K562 (cell line): ENCODE measurements around the gene STARD13. TPM values are rescaled to one million over a fixed set of nuclear protein-coding genes. Genes with fewer than 3 reads are reported as not detected.

Experiments used
- ATAC-seq: fragments of 200-7000 bp; cut with Tn5 transposase; 3 replicates; pipeline ENCODE4 v1.9.1; 2020; ENCODE audit warnings: moderate library complexity
- BruUV-seq: library from RNA; stranded (reverse); fragments of 400-500 nt; replicated peaks from 2 replicates; lab custom pipeline; 2021; lab: Mats Ljungman, UMichigan
- CTCF ChIA-PET: fragments of 300-600 bp; formaldehyde crosslinking; extraction: SDS; loops from one replicate; lab custom pipeline; 2021; ENCODE audit warnings: low intra/inter-chr PET ratio; lab: Yijun Ruan, JAX
- POLR2A ChIA-PET: fragments of 300-600, 350-650 bp; sonication (Branson Sonifier 250); formaldehyde crosslinking; extraction: SDS; loops from one replicate; lab custom pipeline; 2021; ENCODE audit warnings: antibody characterized with exemption, inconsistent platforms; lab: Yijun Ruan, JAX
- DNase-seq, 4 experiments: peaks; one replicate each; pipeline versions ENCODE4 v3.0.0 to v3.0.0-alpha.2; 2011 to 2018; ENCODE audit warnings: low spot score in 3 of 4, mixed read lengths in 3 of 4; ENCODE audit errors: extremely low read depth in 1 of 4
- FAIRE-seq: peaks from 2 replicates; lab custom pipeline; 2011; peaks lifted over from hg19 to GRCh38; lab: Jason Lieb, UNC
- H2AFZ ChIP-seq: 2 replicates; pipeline ENCODE4 v1.6.0; 2011; ENCODE audit warnings: low read depth, low read length, control low read depth, inconsistent platforms
- H3K27ac ChIP-seq: fragments of 200-600 bp; 3 replicates; pipeline ENCODE4 v1.8.0; 2011; ENCODE audit warnings: low read depth, mild to moderate bottlenecking, control low read depth, inconsistent platforms, low read length, moderate library complexity, mixed read lengths; ENCODE audit errors: extremely low read depth
- H3K27me3 ChIP-seq, 2 experiments: fragments of 300-600 bp in 1 of 2; 2 replicates in 1 of 2; 3 replicates in 1 of 2; pipeline versions ENCODE4 v1.6.0 to v1.8.0; 2011; ENCODE audit warnings: inconsistent platforms in 2 of 2, low read length in 2 of 2, mild to moderate bottlenecking in 1 of 2, mixed read lengths in 1 of 2, moderate library complexity in 1 of 2; ENCODE audit not compliant: control insufficient read depth in 2 of 2, insufficient read depth in 2 of 2
- H3K36me3 ChIP-seq: fragments of 300-600 bp; 3 replicates; pipeline ENCODE4 v1.8.0; 2011; ENCODE audit warnings: mild to moderate bottlenecking, low read length, inconsistent platforms; ENCODE audit not compliant: control insufficient read depth, insufficient read depth
- H3K4me1 ChIP-seq, 2 experiments: fragments of 200-600 bp in 1 of 2; replicated peaks in 1 of 2; 2 replicates in 1 of 2; 3 replicates in 1 of 2; pipeline versions ENCODE4 v1.5.1 to v1.8.0; 2011; ENCODE audit warnings: inconsistent platforms in 2 of 2, low read length in 2 of 2, mild to moderate bottlenecking in 1 of 2, mixed read lengths in 1 of 2, moderate library complexity in 1 of 2; ENCODE audit not compliant: control insufficient read depth in 2 of 2, insufficient read depth in 2 of 2
- H3K4me2 ChIP-seq: 2 replicates; pipeline ENCODE4 v1.6.1; 2011; ENCODE audit warnings: low read length, control low read depth, inconsistent platforms, mixed read lengths; ENCODE audit not compliant: insufficient read depth
- H3K4me3 ChIP-seq: fragments of 200-600 bp; sonication (generic), shearing (Covaris generic); 2 replicates; pipeline ENCODE4 v1.5.1; 2016; ENCODE audit warnings: control low read depth, inconsistent platforms
- H3K79me2 ChIP-seq: fragments of 200-600 bp; 3 replicates; pipeline ENCODE4 v1.8.0; 2011; ENCODE audit warnings: low read length, inconsistent platforms; ENCODE audit not compliant: control insufficient read depth, insufficient read depth
- H3K9ac ChIP-seq, 2 experiments: 2 replicates each; pipeline versions ENCODE4 v1.6.0 to v1.6.1; 2011; ENCODE audit warnings: low read depth in 2 of 2, low read length in 2 of 2, control low read depth in 1 of 2, inconsistent platforms in 1 of 2, mild to moderate bottlenecking in 1 of 2, mixed read lengths in 1 of 2; ENCODE audit not compliant: insufficient read depth in 1 of 2
- H3K9me1 ChIP-seq: one replicate; pipeline ENCODE4 v1.6.0; 2011; ENCODE audit warnings: inconsistent platforms, mild to moderate bottlenecking, low read length, moderate library complexity; ENCODE audit not compliant: control insufficient read depth, insufficient read depth
- H3K9me3 ChIP-seq: replicated peaks from 2 replicates; pipeline ENCODE4 v1.5.1; 2011; ENCODE audit warnings: low read depth, low read length, inconsistent platforms; ENCODE audit not compliant: control insufficient read depth, insufficient read depth
- H4K20me1 ChIP-seq: replicated peaks from 2 replicates; pipeline ENCODE4 v1.6.1; 2011; ENCODE audit warnings: low read length, inconsistent platforms, mixed read lengths; ENCODE audit not compliant: control insufficient read depth, insufficient read depth
- ARNT ChIP-seq, 2 experiments: fragments of 450-650 bp; IDR thresholded peaks; 2 replicates each; pipeline ENCODE4 v1.6.1; 2016; ENCODE audit warnings: mild to moderate bottlenecking in 1 of 2
- BDP1 ChIP-seq: IDR thresholded peaks from 3 replicates; pipeline ENCODE4 v1.6.1; 2011; ENCODE audit not compliant: insufficient read length, insufficient read depth
- BRF1 ChIP-seq: IDR thresholded peaks from 3 replicates; pipeline ENCODE4 v1.6.1; 2011; ENCODE audit warnings: borderline replicate concordance, mild to moderate bottlenecking; ENCODE audit not compliant: insufficient read length; ENCODE audit errors: extremely low read depth
- CREB1 ChIP-seq, 2 experiments: sonication (generic) in 1 of 2; formaldehyde crosslinking in 1 of 2; IDR thresholded peaks; 2 replicates each; pipeline versions ENCODE4 v1.6.1 to v1.8.0; 2012 to 2022; ENCODE audit warnings: inconsistent platforms in 1 of 2, mild to moderate bottlenecking in 1 of 2, missing genetic modification reagents in 1 of 2, moderate library complexity in 1 of 2
- DLX4 ChIP-seq: fragments of 250-450 bp; sonication (Bioruptor Pico); IDR thresholded peaks from 2 replicates; pipeline ENCODE4 v1.6.1; 2021; ENCODE audit warnings: mild to moderate bottlenecking
- DPF2 ChIP-seq: fragments of 450-650 bp; IDR thresholded peaks from 2 replicates; pipeline ENCODE4 v1.6.1; 2016
- ELF1 ChIP-seq: fragments of 200-800 bp; sonication (Bioruptor generic); IDR thresholded peaks from 2 replicates; pipeline ENCODE4 v1.6.1; 2016; ENCODE audit warnings: missing genetic modification characterization, missing compliant biosample characterization
- ESRRA ChIP-seq: fragments of 450-650 bp; IDR thresholded peaks from 2 replicates; pipeline ENCODE4 v1.6.1; 2014; ENCODE audit warnings: low read depth, mild to moderate bottlenecking, moderate library complexity, borderline replicate concordance
- KDM1A ChIP-seq, 2 experiments: fragments of 450-650 bp; IDR thresholded peaks; 2 replicates each; pipeline ENCODE4 v1.6.1; 2016; ENCODE audit warnings: mild to moderate bottlenecking in 2 of 2
- KLF10 ChIP-seq: fragments of 250-450 bp; sonication (Bioruptor Pico); IDR thresholded peaks from 2 replicates; pipeline ENCODE4 v1.6.1; 2021; ENCODE audit warnings: matching md5 sums
- LCOR ChIP-seq: sonication (generic); formaldehyde crosslinking; IDR thresholded peaks from 2 replicates; pipeline ENCODE4 v1.8.0; 2022; ENCODE audit warnings: mild to moderate bottlenecking, missing genetic modification reagents
- TAF9B ChIP-seq: fragments of 450-650 bp; IDR thresholded peaks from 2 replicates; pipeline ENCODE4 v1.6.1; 2018; ENCODE audit warnings: mild to moderate bottlenecking; ENCODE audit not compliant: partially characterized antibody
- TRIM25 ChIP-seq: fragments of 450-650 bp; IDR thresholded peaks from 2 replicates; pipeline ENCODE4 v1.7.0; 2016; ENCODE audit warnings: borderline replicate concordance
- ZFPM2 ChIP-seq: fragments of 250-450 bp; sonication (Bioruptor Pico); IDR thresholded peaks from 2 replicates; pipeline ENCODE4 v1.5.1; 2022; ENCODE audit warnings: mild to moderate bottlenecking
- WGBS: fragments of 100-300 bp; shearing (Covaris generic); methylation state at CpG from one replicate; pipeline ENCODE4 v1.1.6; 2016; ENCODE audit warnings: low coverage, mixed read lengths; ENCODE audit not compliant: insufficient coverage; ENCODE audit errors: missing lambda C conversion rate; 5-methylcytosine and 5-hydroxymethylcytosine counted together
- in situ Hi-C: fragments of 300-500 bp; cut with MboI; formaldehyde crosslinking; loops from 4 replicates; pipeline ENCODE4 v1.15.0; 2018; ENCODE audit warnings: inconsistent platforms, mixed read lengths
- intact Hi-C: fragments of 100-400 bp; cut with micrococcal nuclease; formaldehyde crosslinking; loops from 2 replicates; pipeline ENCODE4 v1.14.2; 2022
- polyA plus RNA-seq, 8 experiments: library from polyadenylated mRNA; depleted of rRNA in 4 of 8; stranded (reverse) in 5 of 8; unstranded in 3 of 8; fragments of >200 nt; fragmentation: Nextera tagmentation in 2 of 8; fragmentation: Illumina TruSeq in 1 of 8; extraction: Ambion mirVana in 2 of 8; extraction: Trizol in 1 of 8; gene quantifications; 2 replicates each; pipeline versions ENCODE4 v1.2.1 to v1.2.3, GENCODE V29; 2011 to 2014; ENCODE audit warnings: inconsistent platforms in 1 of 8, missing spikeins in 1 of 8
- total RNA-seq, 7 experiments: library from RNA; depleted of rRNA in 6 of 7; stranded (reverse); fragments of >200 nt in 6 of 7; fragmentation: Illumina TruSeq in 2 of 7; extraction: Trizol in 2 of 7; gene quantifications; 2 replicates each; pipeline versions ENCODE4 v1.2.1 to v1.2.3, GENCODE V29; 2011 to 2021; ENCODE audit warnings: low replicate concordance in 1 of 7

Gene STARD13
- total and polyA plus RNA-seq, 9 of the 15 experiments (the other 6 are each of a cell fraction or from before 2014, with no cell fraction given) = 0.11 TPM; not detected in 8

- no peaks in the 10 kb centered on the region for H4K20me1 ChIP-seq
- H2AFZ ChIP-seq = no peak overlapping the region
- no peak for DNase-seq
- H3K9ac ChIP-seq = no peak overlapping the region
- no peak for FAIRE-seq
- H3K27ac ChIP-seq = no peak overlapping the region
- H3K4me2 ChIP-seq = no peak overlapping the region
- TF ChIP-seq ESRRA (no peak), CREB1 (IDR thresholded peaks at IDR 0.05) (no peak), CREB1 (CRISPR knock-in tag; IDR thresholded peaks at IDR 0.05) (no peak), DPF2 (no peak), ARNT (IDR thresholded peaks at IDR 0.05) (no peak), TAF9B (no peak), KDM1A (IDR thresholded peaks at IDR 0.05) (no peak), LCOR (no peak), TRIM25 (no peak), ZFPM2 (CRISPR knock-in tag) (no peak), BRF1 (no peak), KLF10 (CRISPR knock-in tag) (no peak), ELF1 (tag) (no peak), BDP1 (no peak), DLX4 (CRISPR knock-in tag) (no peak)
- H3K9me1 ChIP-seq = no peaks in the 10 kb centered on the region
- no peaks in the 10 kb centered on the region for H3K4me1 ChIP-seq
- intact Hi-C loops = no loop called here
- no peak for ATAC-seq
- in situ Hi-C loops = no loop called here
- no peaks in the 10 kb centered on the region for H3K79me2 ChIP-seq
- ChIA-PET CTCF (no interaction called here), POLR2A (interaction anchor here (0.8 kb wide), 1 partner anchor 297 kb away, joined by 3 read pairs; no protein-coding TSS in a partner anchor)
- BruUV-seq = no TSS peak
- no peak overlapping the region for H3K4me3 ChIP-seq
- no peaks in the 10 kb centered on the region for H3K9me3 ChIP-seq
- WGBS = 0% methylated on average over 1 of the region's 1 CpG
- no peaks in the 10 kb centered on the region for H3K27me3 ChIP-seq
- no peaks in the 10 kb centered on the region for H3K36me3 ChIP-seq
These were observed 109.0 kb downstream of the STARD13 start for GRCh38 chr13:33176526-33176925.
